Activated naive CD8-positive, alpha-beta T cell treated with anti-CD3 and anti-CD28 coated beads, Interleukin-2, amount 10 ng/mL, durations not matched to agents 7 days and 5 days (primary cell): ENCODE measurements around the gene PHTF1. TPM values are rescaled to one million over a fixed set of nuclear protein-coding genes. Genes with fewer than 3 reads are reported as not detected.

Experiments used
- ATAC-seq: fragments of 150-1000 bp; cut with Tn5 transposase; one replicate; pipeline ENCODE4 v1.10.0; 2021; ENCODE audit warnings: low read depth, moderate library complexity
- POLR2A ChIA-PET: fragments of 350-600 bp; sonication (Branson Sonifier 250); formaldehyde crosslinking; loops from one replicate; lab custom pipeline; 2021; ENCODE audit warnings: antibody characterized with exemption; lab: Charles Lee
- DNase-seq: peaks from one replicate; pipeline ENCODE4 v3.0.0; 2021
- H3K27ac Mint-ChIP-seq: one replicate; pipeline ENCODE4 v1.8.0; 2022; ENCODE audit warnings: mild to moderate bottlenecking, mixed read lengths
- H3K27me3 Mint-ChIP-seq: one replicate; pipeline ENCODE4 v1.8.0; 2022; ENCODE audit warnings: mild to moderate bottlenecking, moderate library complexity, mixed read lengths
- H3K36me3 Mint-ChIP-seq: one replicate; pipeline ENCODE4 v1.8.0; 2021; ENCODE audit warnings: mild to moderate bottlenecking, mixed read lengths
- H3K4me1 Mint-ChIP-seq: one replicate; pipeline ENCODE4 v1.8.0; 2021; ENCODE audit warnings: mixed read lengths
- H3K4me3 Mint-ChIP-seq: one replicate; pipeline ENCODE4 v1.8.0; 2022; ENCODE audit warnings: mild to moderate bottlenecking, moderate library complexity, mixed read lengths
- H3K9me3 Mint-ChIP-seq: one replicate; pipeline ENCODE4 v1.8.0; 2021; ENCODE audit warnings: mixed read lengths
- total RNA-seq, 2 experiments: library from RNA; stranded (reverse); gene quantifications; one replicate each; pipeline ENCODE4 v1.2.3, GENCODE V29; 2021

The PHTF1 gene
- total RNA-seq, 2 experiments from 2014 or later = 19.2 to 22.6 TPM

GRCh38 chr1:113787663-113788062 lies 28.4 kb upstream of the PHTF1 start:
- ATAC-seq (no peak), DNase-seq (no peak)
- peaks cover 57% of the 10 kb centered on the region for H3K36me3 Mint-ChIP-seq
- POLR2A ChIA-PET = no interaction called here
- no peaks in the 10 kb centered on the region for H3K27me3 Mint-ChIP-seq
- peaks cover 50% of the 10 kb centered on the region for H3K4me1 Mint-ChIP-seq
- H3K4me3 Mint-ChIP-seq = no peak overlapping the region
- no peaks in the 10 kb centered on the region for H3K9me3 Mint-ChIP-seq
- H3K27ac Mint-ChIP-seq = no peak overlapping the region

DNA sequence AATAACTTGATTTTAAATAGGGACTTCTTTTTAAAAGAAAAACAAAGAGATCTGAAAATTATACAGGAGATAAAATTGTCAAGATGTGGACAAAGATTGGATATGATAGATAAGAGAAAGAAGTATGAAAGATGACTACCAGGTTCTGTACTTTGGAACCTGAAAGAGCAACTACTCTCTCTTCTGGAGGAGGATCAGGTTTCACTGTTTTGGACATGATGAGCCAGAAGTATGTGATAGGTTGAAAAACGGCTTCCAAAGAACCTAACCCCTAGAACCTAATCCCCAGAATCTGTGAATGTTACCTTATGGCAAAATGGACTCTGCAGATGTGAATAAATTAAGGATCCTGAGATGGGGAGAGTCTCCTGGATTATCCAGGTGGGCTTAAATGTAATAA lies 26.8 kb upstream of the PHTF1 start:
- Mint-ChIP-seq H3K36me3 (peaks cover 50% of the 10 kb centered on the region), H3K4me3 (no peak overlapping the region), H3K27me3 (no peaks in the 10 kb centered on the region), H3K27ac (peak overlapping the region; percentile 43), H3K9me3 (no peaks in the 10 kb centered on the region), H3K4me1 (peaks cover 44% of the 10 kb centered on the region)
- POLR2A ChIA-PET = interaction anchor here (1.4 to 4.3 kb wide), 2 partner anchors 26 to 27 kb away, joined by 3 to 23 read pairs; partner anchors contain the start of genes PHTF1 and RSBN1
- ATAC-seq (no peak), DNase-seq (no peak)

DNA sequence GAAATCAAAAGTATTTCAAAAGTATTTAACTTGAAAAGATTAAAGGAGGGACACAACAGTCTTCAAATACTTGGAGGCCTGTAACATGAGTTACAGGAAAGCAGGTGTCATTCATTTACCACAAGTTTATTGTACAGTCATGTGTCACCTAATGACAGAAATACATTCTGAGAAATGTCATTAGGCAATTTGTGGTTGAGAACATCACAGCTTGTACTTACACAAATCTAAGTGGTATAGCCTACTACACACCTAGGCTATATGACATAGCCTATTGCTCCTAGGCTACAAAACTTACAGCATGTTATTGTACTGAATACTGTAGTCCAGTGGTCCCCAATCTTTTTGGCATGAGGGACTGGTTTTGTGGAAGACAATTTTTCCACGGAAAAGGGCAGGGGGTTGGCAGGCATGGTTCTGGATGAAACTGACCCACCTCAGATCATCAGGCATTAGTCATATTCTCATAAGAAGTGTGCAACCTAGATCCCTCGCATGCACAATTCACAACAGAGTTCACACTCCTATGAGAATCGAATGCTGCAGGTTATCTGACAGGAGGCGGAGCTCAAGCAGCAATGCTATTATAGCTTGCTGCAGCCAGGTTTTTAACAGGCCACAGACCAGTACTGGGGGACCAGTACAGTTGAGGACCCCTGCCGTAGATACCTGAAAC lies 25.0 kb upstream of the PHTF1 start:
- ATAC-seq (peak; percentile 27), DNase-seq (no peak)
- Mint-ChIP-seq H3K27ac (peak overlapping the region; percentile 98), H3K9me3 (no peaks in the 10 kb centered on the region), H3K36me3 (peaks cover 35% of the 10 kb centered on the region), H3K4me1 (peaks cover 40% of the 10 kb centered on the region), H3K4me3 (peak overlapping the region; percentile 81), H3K27me3 (no peaks in the 10 kb centered on the region)
- POLR2A ChIA-PET = interaction anchor here (0.5 to 4.3 kb wide), 5 partner anchors 25 to 151 kb away, joined by 3 to 23 read pairs (median 5); partner anchors contain the start of genes PHTF1 and RSBN1

- POLR2A ChIA-PET = interaction anchor here (0.5 to 4.3 kb wide), 6 partner anchors 24 to 151 kb away, joined by 3 to 23 read pairs (median 4); partner anchors contain the start of genes PHTF1 and RSBN1
- H3K4me1 Mint-ChIP-seq = peaks cover 43% of the 10 kb centered on the region
Observed at GRCh38 chr1:113783254-113784103, 24.2 kb upstream of the PHTF1 start.

DNA sequence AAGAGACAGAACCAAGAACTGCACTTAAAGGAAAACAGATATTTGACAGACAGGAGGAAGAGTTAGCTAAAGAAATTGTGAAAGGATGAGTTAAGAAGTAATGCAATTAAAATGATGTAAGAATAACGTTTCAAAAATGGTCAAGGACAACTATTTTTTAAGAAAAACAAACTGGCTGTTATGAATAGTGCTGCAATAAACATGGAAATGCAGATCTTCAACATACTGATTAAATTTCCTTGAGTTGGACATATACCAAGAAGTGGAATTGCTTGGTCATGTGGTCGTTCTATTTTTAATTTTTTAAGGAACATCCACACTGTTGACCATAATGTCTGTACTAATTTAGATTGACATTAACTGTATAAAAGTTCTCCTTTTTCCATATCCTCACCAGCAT lies 23.1 kb upstream of the PHTF1 start:
- H3K4me1 Mint-ChIP-seq = peaks cover 38% of the 10 kb centered on the region
- no peaks in the 10 kb centered on the region for H3K27me3 Mint-ChIP-seq
- H3K4me3 Mint-ChIP-seq = no peak overlapping the region
- ATAC-seq (no peak), DNase-seq (no peak)
- no peak overlapping the region for H3K27ac Mint-ChIP-seq
- POLR2A ChIA-PET = no interaction called here
- peaks cover 3% of the 10 kb centered on the region for H3K9me3 Mint-ChIP-seq
- peaks cover 29% of the 10 kb centered on the region for H3K36me3 Mint-ChIP-seq

More at GRCh38 chr1:113783254-113784103, 24.2 kb upstream of the PHTF1 start:
- Mint-ChIP-seq H3K9me3 (peaks cover 3% of the 10 kb centered on the region), H3K27me3 (no peaks in the 10 kb centered on the region), H3K27ac (peak overlapping the region; percentile 98), H3K4me3 (peak overlapping the region; percentile 81), H3K36me3 (peaks cover 33% of the 10 kb centered on the region)
- peak; percentile 97 for ATAC-seq
- peak; percentile 38 for DNase-seq

GRCh38 chr1:113780374-113781146 lies 21.3 kb upstream of the PHTF1 start:
- DNase-seq (no peak), ATAC-seq (peak; percentile 32)
- H3K4me1 Mint-ChIP-seq = peaks cover 29% of the 10 kb centered on the region
- peaks cover 3% of the 10 kb centered on the region for H3K9me3 Mint-ChIP-seq
- H3K27ac Mint-ChIP-seq = no peak overlapping the region
- peaks cover 25% of the 10 kb centered on the region for H3K36me3 Mint-ChIP-seq
- H3K27me3 Mint-ChIP-seq = no peaks in the 10 kb centered on the region
- POLR2A ChIA-PET = interaction anchor here (1.3 kb wide), 2 partner anchors 21 to 31 kb away, joined by 5 read pairs; partner anchors contain the start of genes PHTF1 and RSBN1
- no peak overlapping the region for H3K4me3 Mint-ChIP-seq

- Mint-ChIP-seq H3K27me3 (no peaks in the 10 kb centered on the region), H3K27ac (no peak overlapping the region), H3K4me3 (no peak overlapping the region), H3K4me1 (peaks cover 27% of the 10 kb centered on the region), H3K36me3 (peaks cover 28% of the 10 kb centered on the region), H3K9me3 (peaks cover 3% of the 10 kb centered on the region)
- ATAC-seq = no peak
- DNase-seq = no peak
- POLR2A ChIA-PET = no interaction called here
Observed at GRCh38 chr1:113779542-113779941, 20.3 kb upstream of the PHTF1 start.

GRCh38 chr1:113777561-113777960 lies 18.3 kb upstream of the PHTF1 start:
- peaks cover 14% of the 10 kb centered on the region for H3K4me1 Mint-ChIP-seq
- POLR2A ChIA-PET = no interaction called here
- H3K27me3 Mint-ChIP-seq = no peaks in the 10 kb centered on the region
- H3K4me3 Mint-ChIP-seq = no peak overlapping the region
- no peak overlapping the region for H3K27ac Mint-ChIP-seq
- H3K36me3 Mint-ChIP-seq = peaks cover 34% of the 10 kb centered on the region
- ATAC-seq (no peak), DNase-seq (no peak)
- peaks cover 3% of the 10 kb centered on the region for H3K9me3 Mint-ChIP-seq

- POLR2A ChIA-PET = interaction anchor here (0.7 to 1.1 kb wide), 2 partner anchors 10 to 42 kb away, joined by 3 to 4 read pairs; partner anchors contain the start of gene RSBN1
- H3K9me3 Mint-ChIP-seq = no peaks in the 10 kb centered on the region
- no peaks in the 10 kb centered on the region for H3K27me3 Mint-ChIP-seq
- H3K4me1 Mint-ChIP-seq = peaks cover 22% of the 10 kb centered on the region
- DNase-seq (no peak), ATAC-seq (no peak)
- no peak overlapping the region for H3K27ac Mint-ChIP-seq
- H3K4me3 Mint-ChIP-seq = no peak overlapping the region
- H3K36me3 Mint-ChIP-seq = peaks cover 34% of the 10 kb centered on the region
Observed at GRCh38 chr1:113770031-113770430, 10.7 kb upstream of the PHTF1 start.

GRCh38 chr1:113769601-113769970 lies 10.3 kb upstream of the PHTF1 start:
- peaks cover 37% of the 10 kb centered on the region for H3K36me3 Mint-ChIP-seq
- no peaks in the 10 kb centered on the region for H3K27me3 Mint-ChIP-seq
- H3K27ac Mint-ChIP-seq = no peak overlapping the region
- H3K4me1 Mint-ChIP-seq = peaks cover 22% of the 10 kb centered on the region
- ATAC-seq = no peak
- no peak for DNase-seq
- no peak overlapping the region for H3K4me3 Mint-ChIP-seq
- no peaks in the 10 kb centered on the region for H3K9me3 Mint-ChIP-seq
- POLR2A ChIA-PET = interaction anchor here (0.7 kb wide), 1 partner anchor 10 kb away, joined by 3 read pairs; no protein-coding TSS in a partner anchor

DNA sequence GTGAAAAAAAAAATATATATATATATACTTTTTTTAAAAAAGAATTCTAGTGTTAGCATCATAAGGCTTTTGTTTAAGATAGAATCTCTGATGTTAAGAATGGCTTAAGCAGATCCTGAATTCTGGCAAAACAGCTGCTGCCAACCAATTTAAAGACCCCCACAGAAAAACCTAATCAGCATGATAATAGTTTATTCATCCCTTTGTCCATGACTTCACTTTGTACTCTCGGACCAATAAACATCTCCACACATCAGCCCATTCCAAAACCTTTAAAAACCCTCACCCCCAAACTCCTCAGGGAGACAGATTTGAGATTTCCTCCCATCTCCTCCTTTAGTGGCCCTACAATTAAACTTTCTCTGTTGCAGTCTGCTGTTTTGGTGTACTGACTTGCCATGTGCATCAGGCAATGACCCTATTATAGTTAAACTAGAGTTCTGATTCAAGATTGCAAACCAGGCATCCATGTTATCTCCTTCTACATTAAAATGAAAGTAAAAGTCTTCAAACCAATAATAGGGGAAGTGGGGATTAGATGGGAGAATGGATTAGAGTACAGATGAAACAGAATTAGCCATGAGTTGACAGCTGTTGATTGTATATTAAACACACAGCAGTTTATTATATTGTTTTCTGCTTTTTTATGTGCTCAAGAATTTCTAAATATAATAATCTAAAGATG lies 9.8 kb upstream of the PHTF1 start:
- Mint-ChIP-seq H3K36me3 (peaks cover 37% of the 10 kb centered on the region), H3K27me3 (no peaks in the 10 kb centered on the region), H3K27ac (peak overlapping the region; percentile 26), H3K9me3 (no peaks in the 10 kb centered on the region), H3K4me3 (no peak overlapping the region), H3K4me1 (peaks cover 23% of the 10 kb centered on the region)
- no peak for ATAC-seq
- POLR2A ChIA-PET = interaction anchor here (1.3 kb wide), 1 partner anchor 9 kb away, joined by 3 read pairs; no protein-coding TSS in a partner anchor
- no peak for DNase-seq
